ENCODE results near the gene APOL1. TPM values are rescaled to one million over a fixed set of nuclear protein-coding genes. Genes with fewer than 3 reads are reported as not detected.
A peak's percentile ranks its signal among the peaks of the same experiment; 100 is the strongest.
"Not testable (repeated sequence)": the region's sequence is repeated elsewhere in the genome, so short reads cannot be mapped to it uniquely, and the experiment has no call there.

Gene APOL1
- 100 to 1,000 TPM in 1 of 2 donors, 1 to 10 TPM in 1; 7.7 to 129 TPM for total RNA-seq
- polyA plus RNA-seq: 10 to 100 TPM; 57.7 to 61.3 TPM

GRCh38 chr22:36252754-36253522 is at the start of gene APOL1:
Gene APOL1, plus strand, starts transcription at chr22:36253133. Its CDS starts 1,823 bp downstream, at chr22:36254956.
- no peak for DNase-seq (ENCODE audit: low spot score)
- Histone ChIP-seq H3K4me3 (ENCODE audit: low read depth in 1 of 3, low read length in 3 of 3) (peak within 1 kb of the TSS; percentile 60 to 98 (median 98)), H3K4me1 (ENCODE audit: control insufficient read depth in 4 of 4, insufficient read depth in 4 of 4, low read length in 3 of 4) (peaks cover 2 to 49% (median 34%) of the 10 kb centered on the region in 4 donors), H3K9ac (ENCODE audit: low read depth in 1 of 2, low read length in 2 of 2) (peak within 1 kb of the TSS; percentile 99), H3K9me3 (ENCODE audit: control insufficient read depth in 4 of 4, low read length in 3 of 4) (no peaks in the 10 kb centered on the region), H3K27me3 (ENCODE audit: control insufficient read depth in 4 of 4, insufficient read depth in 4 of 4, low read length in 3 of 4) (no peaks in the 10 kb centered on the region), H3K27ac (ENCODE audit: low read depth in 1 of 2, low read length in 2 of 2) (peak within 1 kb of the TSS; percentile 93 to 96), H3K36me3 (ENCODE audit: control insufficient read depth in 4 of 4, insufficient read depth in 3 of 4, low read depth in 1 of 4, low read length in 3 of 4) (peaks cover 0 to 10% (median 5%) of the 10 kb centered on the region in 4 donors)
- TF ChIP-seq FOXA1 (IDR thresholded peaks at IDR 0.05): no peak
- TF ChIP-seq RXRA (IDR thresholded peaks at IDR 0.05): peak; percentile 11 to 42
- TF ChIP-seq YY1 (IDR thresholded peaks at IDR 0.05): peak; percentile 18
- no peak for TF ChIP-seq SP1 (IDR thresholded peaks at IDR 0.05)
- TF ChIP-seq HNF4A (conservative IDR thresholded peaks at IDR 0.05): peak in 1 of 2 donors; percentile 10
- TF ChIP-seq TAF1 (conservative IDR thresholded peaks at IDR 0.05): no peak
- peak; percentile 52 for TF ChIP-seq REST (IDR thresholded peaks at IDR 0.05)
- TF ChIP-seq RAD21 (IDR thresholded peaks at IDR 0.05): no peak
- 24% methylated on average over 10 of the region's 10 CpGs for WGBS

GRCh38 chr22:36203441-36203840 is 49.5 kb upstream of the APOL1 start:
- H3K9me3 ChIP-seq (ENCODE audit: control insufficient read depth in 4 of 4, low read length in 3 of 4); H3K27ac ChIP-seq (ENCODE audit: low read depth in 1 of 2, low read length in 2 of 2); H3K9ac ChIP-seq (ENCODE audit: low read depth in 1 of 2, low read length in 2 of 2); H3K27me3 ChIP-seq (ENCODE audit: control insufficient read depth in 4 of 4, insufficient read depth in 4 of 4, low read length in 3 of 4); H3K36me3 ChIP-seq (ENCODE audit: control insufficient read depth in 4 of 4, insufficient read depth in 3 of 4, low read depth in 1 of 4, low read length in 3 of 4); H3K4me3 ChIP-seq (ENCODE audit: low read depth in 1 of 3, low read length in 3 of 3); DNase-seq (ENCODE audit: low spot score): not testable (repeated sequence)
- 86% methylated on average over 7 of the region's 7 CpGs for WGBS
- peaks cover 2 to 24% (median 14%) of the 10 kb centered on the region in 4 donors for H3K4me1 ChIP-seq (ENCODE audit: control insufficient read depth in 4 of 4, insufficient read depth in 4 of 4, low read length in 3 of 4)

- Histone ChIP-seq H3K36me3 (ENCODE audit: control insufficient read depth in 4 of 4, insufficient read depth in 3 of 4, low read depth in 1 of 4, low read length in 3 of 4) (no peaks in the 10 kb centered on the region), H3K4me1 (ENCODE audit: control insufficient read depth in 4 of 4, insufficient read depth in 4 of 4, low read length in 3 of 4) (peaks cover 2 to 24% (median 16%) of the 10 kb centered on the region in 4 donors), H3K4me3 (ENCODE audit: low read depth in 1 of 3, low read length in 3 of 3) (no peak overlapping the region), H3K9ac (ENCODE audit: low read depth in 1 of 2, low read length in 2 of 2) (no peak overlapping the region), H3K9me3 (ENCODE audit: control insufficient read depth in 4 of 4, low read length in 3 of 4) (no peaks in the 10 kb centered on the region), H3K27ac (ENCODE audit: low read depth in 1 of 2, low read length in 2 of 2) (no peak overlapping the region), H3K27me3 (ENCODE audit: control insufficient read depth in 4 of 4, insufficient read depth in 4 of 4, low read length in 3 of 4) (no peaks in the 10 kb centered on the region)
- 74% methylated on average over 8 of the region's 8 CpGs for WGBS
- no peak for DNase-seq (ENCODE audit: low spot score)
- no peak for TF ChIP-seq MAX (IDR thresholded peaks at IDR 0.05)
- no peak for TF ChIP-seq HNF4A (conservative IDR thresholded peaks at IDR 0.05)
- no peak for TF ChIP-seq TAF1 (conservative IDR thresholded peaks at IDR 0.05)
- TF ChIP-seq EGR1 (IDR thresholded peaks at IDR 0.05; ENCODE audit: low read depth in 2 of 2): no peak
- TF ChIP-seq ATF3 (IDR thresholded peaks at IDR 0.05): no peak
- no peak for TF ChIP-seq ZBTB33 (IDR thresholded peaks at IDR 0.05)
- no peak for TF ChIP-seq REST (IDR thresholded peaks at IDR 0.05)
- no peak for TF ChIP-seq JUND (IDR thresholded peaks at IDR 0.05)
- TF ChIP-seq FOXA2 (IDR thresholded peaks at IDR 0.05): no peak
- no peak for TF ChIP-seq FOXA1 (IDR thresholded peaks at IDR 0.05)
These were observed 48.8 kb upstream of the APOL1 start for GRCh38 chr22:36204001-36204631.
